Measurements from ENCODE around the gene UQCRC2.

The UQCRC2 gene

GRCh38 chr16:22010902-22011301 is 57.7 kb downstream of the UQCRC2 start:
- DNase-seq (ENCODE audit: low read depth) = no peak
- TF ChIP-seq, protein P1, sequence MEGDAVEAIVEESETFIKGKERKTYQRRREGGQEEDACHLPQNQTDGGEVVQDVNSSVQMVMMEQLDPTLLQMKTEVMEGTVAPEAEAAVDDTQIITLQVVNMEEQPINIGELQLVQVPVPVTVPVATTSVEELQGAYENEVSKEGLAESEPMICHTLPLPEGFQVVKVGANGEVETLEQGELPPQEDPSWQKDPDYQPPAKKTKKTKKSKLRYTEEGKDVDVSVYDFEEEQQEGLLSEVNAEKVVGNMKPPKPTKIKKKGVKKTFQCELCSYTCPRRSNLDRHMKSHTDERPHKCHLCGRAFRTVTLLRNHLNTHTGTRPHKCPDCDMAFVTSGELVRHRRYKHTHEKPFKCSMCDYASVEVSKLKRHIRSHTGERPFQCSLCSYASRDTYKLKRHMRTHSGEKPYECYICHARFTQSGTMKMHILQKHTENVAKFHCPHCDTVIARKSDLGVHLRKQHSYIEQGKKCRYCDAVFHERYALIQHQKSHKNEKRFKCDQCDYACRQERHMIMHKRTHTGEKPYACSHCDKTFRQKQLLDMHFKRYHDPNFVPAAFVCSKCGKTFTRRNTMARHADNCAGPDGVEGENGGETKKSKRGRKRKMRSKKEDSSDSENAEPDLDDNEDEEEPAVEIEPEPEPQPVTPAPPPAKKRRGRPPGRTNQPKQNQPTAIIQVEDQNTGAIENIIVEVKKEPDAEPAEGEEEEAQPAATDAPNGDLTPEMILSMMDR (IDR thresholded peaks at IDR 0.05; ENCODE audit: low read length, missing control alignments) = no peak
- no peak overlapping the region for H3K4me3 ChIP-seq (replicated peaks; ENCODE audit: low read depth, low read length)

DNA sequence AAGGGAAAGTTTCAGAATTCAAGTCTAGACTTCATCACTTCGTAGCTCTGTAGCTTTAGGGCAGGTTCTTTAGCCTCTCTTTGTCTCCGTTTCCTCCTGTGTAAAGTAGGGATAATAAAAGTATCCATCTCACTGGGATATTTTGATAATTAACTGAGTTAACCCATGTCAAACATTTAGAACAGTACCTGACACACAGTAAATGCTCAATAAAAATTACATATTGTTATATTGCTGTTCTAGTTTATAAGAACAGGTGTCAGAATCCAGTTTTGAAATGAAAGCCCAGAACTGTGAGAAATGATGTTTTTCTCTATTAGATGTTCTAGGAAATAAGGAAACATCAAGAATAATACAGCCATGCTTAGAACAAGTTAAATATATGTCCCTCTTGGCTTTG is 59.1 kb downstream of the UQCRC2 start:
- DNase-seq (ENCODE audit: low read depth) = no peak
- TF ChIP-seq, protein P1 (IDR thresholded peaks at IDR 0.05; ENCODE audit: low read length, missing control alignments) = no peak
- H3K4me3 ChIP-seq (replicated peaks; ENCODE audit: low read depth, low read length) = no peak overlapping the region

- DNase-seq (ENCODE audit: low read depth) = no peak
- no peak overlapping the region for H3K4me3 ChIP-seq (replicated peaks; ENCODE audit: low read depth, low read length)
- TF ChIP-seq, protein P1 (IDR thresholded peaks at IDR 0.05; ENCODE audit: low read length, missing control alignments) = no peak
These were observed 60.3 kb downstream of the UQCRC2 start for GRCh38 chr16:22013486-22013885.

DNA sequence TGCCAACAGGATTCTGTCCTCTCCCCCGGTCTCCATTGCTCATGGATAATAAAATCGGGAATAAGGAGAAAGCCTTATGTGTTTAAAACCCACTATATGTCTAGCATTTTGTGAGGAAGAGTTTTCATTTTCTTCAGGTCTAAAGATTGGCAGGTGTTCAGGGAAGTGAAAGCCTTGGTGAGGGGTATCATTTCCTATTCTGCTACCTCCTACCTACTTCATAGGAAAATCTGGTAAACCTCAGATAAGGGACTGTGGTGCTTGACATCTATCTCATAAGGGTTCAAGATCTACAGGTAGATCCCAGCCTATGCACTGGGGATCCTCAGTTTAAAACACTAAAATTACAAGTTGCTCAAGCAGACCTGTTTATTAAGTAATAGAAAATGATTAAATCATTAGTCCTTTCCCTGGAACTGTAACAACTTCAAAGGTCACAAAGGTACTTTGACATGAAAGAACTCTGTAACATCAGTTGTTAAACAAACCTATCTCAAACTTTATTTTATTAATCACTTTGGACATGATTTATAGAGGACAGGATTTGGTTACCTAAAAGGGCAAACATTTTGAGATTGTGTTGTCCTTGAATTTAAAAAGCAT is 61.2 kb downstream of the UQCRC2 start:
- no peak overlapping the region for H3K4me3 ChIP-seq (replicated peaks; ENCODE audit: low read depth, low read length)
- no peak for DNase-seq (ENCODE audit: low read depth)
- TF ChIP-seq, protein P1 (IDR thresholded peaks at IDR 0.05; ENCODE audit: low read length, missing control alignments) = no peak

- TF ChIP-seq, protein P1 (IDR thresholded peaks at IDR 0.05; ENCODE audit: low read length, missing control alignments) = no peak
- H3K4me3 ChIP-seq (replicated peaks; ENCODE audit: low read depth, low read length) = no peak overlapping the region
- no peak for DNase-seq (ENCODE audit: low read depth)
These were observed 63.8 kb downstream of the UQCRC2 start for GRCh38 chr16:22016927-22017326.

GRCh38 chr16:22018559-22018958 is 65.4 kb downstream of the UQCRC2 start:
- DNase-seq (ENCODE audit: low read depth) = no peak

More at GRCh38 chr16:22018559-22018958, 65.4 kb downstream of the UQCRC2 start:
- no peak overlapping the region for H3K4me3 ChIP-seq (replicated peaks; ENCODE audit: low read depth, low read length)
- TF ChIP-seq, protein P1 (IDR thresholded peaks at IDR 0.05; ENCODE audit: low read length, missing control alignments) = no peak
